ENCODE measurements around the gene KISS1R.
"Not testable (repeated sequence)": the region's sequence is repeated elsewhere in the genome, so short reads cannot be mapped to it uniquely, and the experiment has no call there.

Gene KISS1R

GRCh38 chr19:954672-955494 lies 37.8 kb downstream of the KISS1R start:
- peak; percentile 81 for DNase-seq

- peak; percentile 83 for DNase-seq
Measured at GRCh38 chr19:955803-956765, 39.0 kb downstream of the KISS1R start.

GRCh38 chr19:956766-957440 lies 39.8 kb downstream of the KISS1R start:
- peak; percentile 66 for DNase-seq

- DNase-seq: not testable (repeated sequence)
Measured at GRCh38 chr19:957578-957977, 40.4 kb downstream of the KISS1R start.

GRCh38 chr19:958967-959855 lies 42.1 kb downstream of the KISS1R start:
- no peak for DNase-seq

- DNase-seq: no peak
Measured at GRCh38 chr19:960020-960419, 42.9 kb downstream of the KISS1R start.

- no peak for DNase-seq
Measured at GRCh38 chr19:960601-960938, 43.4 kb downstream of the KISS1R start.

GRCh38 chr19:961866-962620 lies 44.9 kb downstream of the KISS1R start:
- DNase-seq: no peak

GRCh38 chr19:962683-963400 lies 45.7 kb downstream of the KISS1R start:
- no peak for DNase-seq

- no peak for DNase-seq
Measured at GRCh38 chr19:963486-963951, 46.4 kb downstream of the KISS1R start.

- no peak for DNase-seq
Measured at GRCh38 chr19:964116-964520, 47.0 kb downstream of the KISS1R start.

- no peak for DNase-seq
Measured at GRCh38 chr19:964761-965694, 47.9 kb downstream of the KISS1R start.

- DNase-seq: no peak
Measured at GRCh38 chr19:966485-967088, 49.5 kb downstream of the KISS1R start.

All from right kidney (tissue), 1 donor.